H1 (cell line): Measurements from ENCODE around the gene SH3TC2. TPM values are rescaled to one million over a fixed set of nuclear protein-coding genes. Genes with fewer than 3 reads are reported as not detected.

Experiments
- CHD7 ChIP-seq: fragments of 300-600 bp; sonication (generic); IDR thresholded peaks from 2 replicates; pipeline ENCODE4 v1.7.1; 2012; ENCODE audit warnings: low read length, moderate library complexity, mild to moderate bottlenecking, inconsistent platforms; ENCODE audit not compliant: insufficient replicate concordance
- SP4 ChIP-seq: IDR thresholded peaks from 2 replicates; pipeline ENCODE4 v1.6.1; 2012; ENCODE audit warnings: low read length, inconsistent platforms
- polyA plus RNA-seq, 7 experiments: library from polyadenylated mRNA; depleted of rRNA in 3 of 7; stranded (reverse) in 5 of 7; unstranded in 2 of 7; fragments of >200 nt in 5 of 7; fragments of 200-250 nt in 2 of 7; gene quantifications; 1 replicate in 5 of 7; 2 replicates in 1 of 7; 4 replicates in 1 of 7; pipeline versions ENCODE4 v1.2.1 to v1.2.3, GENCODE V29; 2011 to 2013; ENCODE audit warnings: missing spikeins in 2 of 7, mixed read lengths in 2 of 7
- total RNA-seq: library from RNA; stranded (reverse); fragmentation: NEBNext Ultra II Directional; extraction: Animal tissue kit (Norgen Biotek cat#: 25700); gene quantifications from 2 replicates; pipeline ENCODE4 v1.2.1, GENCODE V29; 2021

The SH3TC2 gene
- total and polyA plus RNA-seq, 2 of the 8 experiments (the other 6 are each of a cell fraction or from before 2014, with no cell fraction given) = 0.11 to 0.80 TPM

GRCh38 chr5:149030838-149031397 is 31.9 kb downstream of the SH3TC2 start (continued):
- TF ChIP-seq CHD7 (no peak), SP4 (no peak)
